ENCODE measurements around the gene EPS8.

EPS8 gene

DNA sequence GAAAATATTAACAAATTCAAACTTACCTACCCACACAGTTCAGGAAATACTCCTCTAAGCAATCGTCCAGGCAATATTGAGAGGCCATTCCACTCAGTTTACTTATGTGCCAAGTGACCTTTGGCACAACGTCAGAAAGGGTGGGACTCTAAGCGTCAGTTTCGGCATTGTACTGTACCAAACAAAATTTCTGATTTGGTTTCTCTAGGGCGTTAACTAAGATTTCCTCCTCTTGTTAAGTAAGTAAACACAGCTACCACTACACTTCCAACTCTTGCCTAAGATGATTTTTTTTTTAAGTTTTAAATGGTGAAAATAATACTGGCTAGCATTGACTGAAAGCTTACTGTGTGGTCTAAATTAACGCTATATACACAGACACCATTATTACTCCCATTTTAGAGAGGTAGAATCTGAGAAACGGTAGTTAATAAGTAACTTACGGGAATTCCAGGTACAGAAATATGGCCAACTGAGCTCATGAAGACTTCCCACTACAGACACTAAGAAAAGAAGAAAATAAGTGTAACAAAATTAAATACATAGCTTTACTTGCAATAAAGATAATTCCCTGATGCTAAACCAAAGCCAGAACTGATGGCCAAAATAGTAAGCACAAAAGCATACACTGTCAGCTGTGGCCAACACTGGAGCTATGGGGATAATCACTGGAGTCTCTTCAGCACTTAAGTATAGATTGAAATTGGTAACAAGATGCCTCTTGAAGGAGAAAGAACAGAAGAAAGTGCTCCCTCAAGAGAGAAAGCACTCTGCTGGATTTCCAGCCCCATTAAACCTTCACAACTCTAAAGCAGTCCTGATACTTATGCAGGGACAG lies 76.1 kb downstream of the EPS8 start:
- H3K9me3 ChIP-seq (ENCODE audit: low read depth, low read length), result no peaks in the 10 kb centered on the region
- DNase-seq (ENCODE audit: low read depth, low spot score), result no peak
- H3K4me3 ChIP-seq, result no peak overlapping the region
- no peak for TF ChIP-seq POLR2AphosphoS5 (IDR thresholded peaks at IDR 0.05; ENCODE audit: borderline replicate concordance, low read depth, low read length)
- TF ChIP-seq FOXP2 (optimal IDR thresholded peaks at IDR 0.05; ENCODE audit: control extremely low read depth, extremely low read length, insufficient read depth), result no peak
- no peak for TF ChIP-seq EZH2 (IDR thresholded peaks at IDR 0.05)
- no peak overlapping the region for H3K27ac ChIP-seq
- no peak overlapping the region for H3K9ac ChIP-seq (ENCODE audit: insufficient read length)
- no peaks in the 10 kb centered on the region for H3K36me3 ChIP-seq (ENCODE audit: insufficient read depth, low read length)

DNA sequence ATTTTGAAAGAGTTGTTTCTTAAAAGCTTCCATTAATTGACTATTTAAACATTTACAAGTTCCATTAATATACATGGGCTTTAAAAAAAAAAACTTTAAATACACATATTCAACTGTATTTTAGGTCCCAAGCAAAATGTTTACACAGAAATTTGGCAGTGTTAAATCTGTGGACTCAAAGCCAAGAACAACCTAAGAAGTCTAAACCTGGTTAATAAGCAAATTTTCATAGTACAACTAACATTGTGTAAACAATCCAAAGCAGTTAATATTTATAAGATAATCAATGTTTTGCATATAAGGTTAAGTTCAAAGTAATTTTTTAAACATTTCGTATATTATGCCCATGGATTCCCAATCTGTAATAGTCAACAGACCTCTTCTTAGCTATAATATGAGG lies 77.0 kb downstream of the EPS8 start:
- Histone ChIP-seq H3K9me3 (ENCODE audit: low read depth, low read length) (no peaks in the 10 kb centered on the region), H3K4me3 (no peak overlapping the region), H3K9ac (ENCODE audit: insufficient read length) (no peak overlapping the region), H3K36me3 (ENCODE audit: insufficient read depth, low read length) (no peaks in the 10 kb centered on the region), H3K27ac (no peak overlapping the region)
- TF ChIP-seq FOXP2 (optimal IDR thresholded peaks at IDR 0.05; ENCODE audit: control extremely low read depth, extremely low read length, insufficient read depth), result no peak
- no peak for TF ChIP-seq EZH2 (IDR thresholded peaks at IDR 0.05)
- no peak for TF ChIP-seq POLR2AphosphoS5 (IDR thresholded peaks at IDR 0.05; ENCODE audit: borderline replicate concordance, low read depth, low read length)
- DNase-seq (ENCODE audit: low read depth, low spot score), result no peak

DNA sequence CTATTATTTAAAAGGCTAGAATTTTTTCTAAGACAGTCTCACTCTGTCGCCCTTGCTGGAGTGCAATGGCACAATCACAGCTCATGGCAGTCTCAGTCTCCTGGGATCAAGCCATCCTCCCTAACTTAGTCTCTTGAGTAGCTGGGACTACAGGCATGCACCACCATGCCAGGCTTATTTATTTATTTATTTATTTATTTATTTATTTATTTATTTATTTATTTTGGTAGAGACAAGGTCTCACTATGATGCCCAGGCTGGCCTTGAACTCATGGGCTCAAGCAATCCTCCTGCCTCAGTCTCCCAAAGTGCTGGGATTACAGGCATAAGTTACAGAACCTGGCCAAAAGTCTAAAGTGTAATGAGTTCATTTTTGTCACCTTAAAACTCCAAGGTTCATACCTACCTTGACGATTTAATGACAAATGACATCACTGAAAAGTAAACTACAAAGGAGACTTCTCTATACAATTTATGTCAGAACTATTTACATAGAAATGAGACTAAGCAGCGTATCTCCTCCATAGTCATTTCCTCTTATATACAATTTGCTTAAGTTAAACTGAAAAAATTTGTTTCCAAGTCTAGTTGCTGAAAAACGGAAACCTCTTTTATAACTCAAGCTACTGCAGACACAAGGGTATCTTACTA lies 78.2 kb downstream of the EPS8 start:
- no peak for DNase-seq (ENCODE audit: low read depth, low spot score)

DNA sequence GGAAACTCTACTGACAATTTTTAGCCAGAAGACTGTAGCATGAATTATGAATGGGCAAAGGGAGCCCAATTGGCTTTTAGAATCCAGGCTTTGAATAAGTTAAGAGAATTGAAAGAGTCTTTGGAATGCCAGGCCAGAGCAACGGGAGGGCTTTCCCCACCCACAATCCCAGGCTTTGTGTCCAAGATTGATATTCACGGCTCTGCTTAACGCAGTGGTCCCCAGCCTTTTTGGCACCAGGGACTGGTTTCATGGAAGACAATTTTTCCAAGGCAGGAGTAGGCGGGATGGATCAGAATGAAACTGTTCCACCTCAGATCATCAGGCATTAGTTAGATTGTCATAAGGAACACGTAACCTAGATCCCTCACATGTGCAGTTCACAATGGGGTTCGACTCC lies 79.6 kb downstream of the EPS8 start:
- Histone ChIP-seq H3K9me3 (ENCODE audit: low read depth, low read length) (no peaks in the 10 kb centered on the region), H3K27ac (no peak overlapping the region), H3K4me3 (no peak overlapping the region), H3K9ac (ENCODE audit: insufficient read length) (no peak overlapping the region), H3K36me3 (ENCODE audit: insufficient read depth, low read length) (no peaks in the 10 kb centered on the region)
- TF ChIP-seq POLR2AphosphoS5 (IDR thresholded peaks at IDR 0.05; ENCODE audit: borderline replicate concordance, low read depth, low read length) (no peak), FOXP2 (optimal IDR thresholded peaks at IDR 0.05; ENCODE audit: control extremely low read depth, extremely low read length, insufficient read depth) (no peak)
- DNase-seq (ENCODE audit: low read depth, low spot score), result no peak

More for the DNA sequence above, 78.2 kb downstream of the EPS8 start:
- Histone ChIP-seq H3K9ac (ENCODE audit: insufficient read length) (no peak overlapping the region), H3K36me3 (ENCODE audit: insufficient read depth, low read length) (no peaks in the 10 kb centered on the region), H3K4me3 (no peak overlapping the region), H3K27ac (no peak overlapping the region), H3K9me3 (ENCODE audit: low read depth, low read length) (no peaks in the 10 kb centered on the region)
- TF ChIP-seq FOXP2 (optimal IDR thresholded peaks at IDR 0.05; ENCODE audit: control extremely low read depth, extremely low read length, insufficient read depth), result no peak
- TF ChIP-seq EZH2 (IDR thresholded peaks at IDR 0.05), result no peak
- no peak for TF ChIP-seq POLR2AphosphoS5 (IDR thresholded peaks at IDR 0.05; ENCODE audit: borderline replicate concordance, low read depth, low read length)

DNA sequence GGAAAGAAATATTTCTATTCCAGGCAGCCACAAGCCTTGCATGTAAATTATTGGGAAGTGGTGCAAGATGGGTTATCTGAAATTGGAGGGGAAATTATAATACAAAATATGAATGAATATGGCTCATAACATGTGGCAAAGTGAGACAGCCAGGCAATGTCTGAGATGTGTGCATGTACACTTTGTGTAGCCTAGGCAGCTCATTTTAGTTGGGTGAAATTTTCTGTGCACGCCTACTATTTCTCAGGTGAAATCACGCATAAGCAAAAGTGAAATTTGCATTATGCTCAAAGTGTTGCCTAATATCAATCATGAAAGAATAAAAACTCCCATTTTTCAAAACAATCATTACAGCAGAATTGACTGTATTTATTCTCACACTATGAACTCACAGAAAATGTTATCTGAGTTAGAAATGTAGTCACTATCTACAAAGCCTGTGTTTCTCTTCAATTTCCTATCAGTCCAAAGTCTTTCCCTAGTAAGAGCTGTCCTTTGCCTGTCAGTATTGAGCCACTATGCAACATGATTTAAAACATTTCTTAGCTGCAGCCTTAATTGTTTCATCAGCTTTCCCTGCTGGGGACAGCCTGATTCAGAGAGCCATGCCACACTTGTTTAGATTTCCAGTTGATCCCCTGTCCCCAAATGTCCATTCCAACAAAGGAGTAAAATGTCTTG lies 80.7 kb downstream of the EPS8 start:
- Histone ChIP-seq H3K4me3 (no peak overlapping the region), H3K9ac (ENCODE audit: insufficient read length) (no peak overlapping the region), H3K27ac (no peak overlapping the region), H3K36me3 (ENCODE audit: insufficient read depth, low read length) (no peaks in the 10 kb centered on the region), H3K9me3 (ENCODE audit: low read depth, low read length) (no peaks in the 10 kb centered on the region)
- TF ChIP-seq EZH2 (IDR thresholded peaks at IDR 0.05), result no peak
- no peak for DNase-seq (ENCODE audit: low read depth, low spot score)

DNA sequence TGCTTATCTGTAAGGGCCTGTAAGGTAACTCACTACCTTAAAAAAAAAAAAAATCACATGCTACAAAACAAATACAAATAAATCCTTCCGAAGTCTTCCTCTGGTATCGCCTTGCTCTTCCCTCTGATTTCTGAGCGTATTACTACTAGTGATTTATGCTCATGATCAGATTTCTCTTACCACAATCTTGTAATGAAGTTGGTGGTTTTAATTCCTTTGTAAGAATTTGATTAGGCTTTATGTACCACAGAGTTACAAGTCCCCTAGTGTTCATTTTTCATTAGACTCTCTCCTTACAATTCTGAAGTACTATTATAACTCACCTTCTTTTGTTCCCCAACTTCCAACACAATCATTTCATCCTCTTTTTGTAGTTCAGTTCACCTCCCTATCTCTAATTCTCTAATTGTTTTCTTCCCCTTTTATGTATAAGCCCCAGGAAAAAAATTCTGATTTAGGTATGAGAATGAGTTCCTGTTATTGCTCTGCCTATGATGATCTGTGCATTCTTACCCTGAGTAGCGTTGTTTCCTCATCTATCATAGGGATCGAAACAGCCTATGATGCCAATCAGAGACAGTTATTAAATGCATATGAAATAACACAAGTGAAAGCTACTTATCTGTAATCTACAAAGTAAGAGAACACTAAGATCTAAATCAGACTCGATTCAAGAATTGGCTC lies 81.5 kb downstream of the EPS8 start:
- no peak for TF ChIP-seq EZH2 (IDR thresholded peaks at IDR 0.05)
- TF ChIP-seq POLR2AphosphoS5 (IDR thresholded peaks at IDR 0.05; ENCODE audit: borderline replicate concordance, low read depth, low read length), result no peak
- TF ChIP-seq FOXP2 (optimal IDR thresholded peaks at IDR 0.05; ENCODE audit: control extremely low read depth, extremely low read length, insufficient read depth), result no peak
- no peak for DNase-seq (ENCODE audit: low read depth, low spot score)

DNA sequence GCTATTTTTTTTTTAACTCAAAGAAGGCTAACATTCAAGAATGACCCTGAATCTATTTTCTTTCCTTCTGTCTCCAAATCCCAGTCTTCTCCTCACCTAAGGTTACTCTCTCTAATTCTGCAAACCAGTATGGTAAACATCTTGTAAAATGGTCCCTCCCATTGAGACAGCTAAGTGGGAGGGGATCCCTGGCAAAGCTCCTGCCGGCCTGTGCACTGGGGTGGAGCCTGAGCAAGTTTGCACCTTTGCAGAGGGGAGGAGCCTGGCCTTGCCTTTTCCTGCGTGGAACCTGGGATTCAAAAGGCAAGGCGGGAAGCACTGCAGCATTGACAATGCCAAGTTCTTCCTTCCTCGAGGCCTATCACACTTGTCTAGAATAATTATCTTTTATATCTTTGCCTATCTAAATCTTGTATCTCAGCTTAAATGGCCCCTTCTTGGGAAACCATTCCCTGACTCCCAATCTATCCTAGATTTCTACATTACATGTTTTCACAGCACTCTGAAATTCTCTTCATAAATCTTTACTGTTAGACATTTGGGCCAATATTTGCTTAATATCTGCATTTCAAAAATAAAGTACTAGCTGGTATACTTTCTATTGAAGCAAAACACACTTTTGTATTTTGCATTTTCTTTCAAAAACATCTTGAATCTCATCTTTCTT lies 83.0 kb downstream of the EPS8 start:
- H3K9ac ChIP-seq (ENCODE audit: insufficient read length), result no peak overlapping the region
- DNase-seq (ENCODE audit: low read depth, low spot score), result no peak
- no peaks in the 10 kb centered on the region for H3K9me3 ChIP-seq (ENCODE audit: low read depth, low read length)
- TF ChIP-seq FOXP2 (optimal IDR thresholded peaks at IDR 0.05; ENCODE audit: control extremely low read depth, extremely low read length, insufficient read depth) (no peak), EZH2 (IDR thresholded peaks at IDR 0.05) (no peak), POLR2AphosphoS5 (IDR thresholded peaks at IDR 0.05; ENCODE audit: borderline replicate concordance, low read depth, low read length) (no peak)
- no peaks in the 10 kb centered on the region for H3K36me3 ChIP-seq (ENCODE audit: insufficient read depth, low read length)
- H3K4me3 ChIP-seq, result no peak overlapping the region
- no peak overlapping the region for H3K27ac ChIP-seq

More for the DNA sequence above, 81.5 kb downstream of the EPS8 start:
- H3K27ac ChIP-seq, result no peak overlapping the region
- no peak overlapping the region for H3K9ac ChIP-seq (ENCODE audit: insufficient read length)
- H3K36me3 ChIP-seq (ENCODE audit: insufficient read depth, low read length), result no peaks in the 10 kb centered on the region
- no peak overlapping the region for H3K4me3 ChIP-seq
- no peaks in the 10 kb centered on the region for H3K9me3 ChIP-seq (ENCODE audit: low read depth, low read length)

Measured in SK-N-MC (cell line).